Natural killer cell treated with Interleukin-12 subunit alpha and Interleukin-12 subunit beta and Interleukin-15 and Interleukin-18, amount 100 ng/mL, for 72 hours (primary cell): ENCODE data around the gene SLC66A2. TPM values are rescaled to one million over a fixed set of nuclear protein-coding genes. Genes with fewer than 3 reads are reported as not detected.
A peak's percentile ranks its signal among the peaks of the same experiment; 100 is the strongest.
"Not testable (repeated sequence)": the region's sequence is repeated elsewhere in the genome, so short reads cannot be mapped to it uniquely, and the experiment has no call there.

Experiments used
- ATAC-seq, 2 donors: fragments of 150-1000 bp; cut with Tn5 transposase in 1 of 2; sonication (Bioruptor Pico), chemical (Tn5 transposase) in 1 of 2; 2 replicates each; pipeline ENCODE4 v1.10.0; 2021
- DNase-seq: peaks from one replicate; pipeline ENCODE4 v3.0.0; 2022; ENCODE audit warnings: low spot score
- H3K27ac Mint-ChIP-seq, 2 donors: 1 replicate in 1 of 2; 2 replicates in 1 of 2; pipeline ENCODE4 v1.8.0; 2022; ENCODE audit warnings: mixed read lengths in 2 of 2, mild to moderate bottlenecking in 1 of 2, moderate library complexity in 1 of 2
- H3K27me3 Mint-ChIP-seq, 2 donors: 1 replicate in 1 of 2; 2 replicates in 1 of 2; pipeline ENCODE4 v1.8.0; 2022; ENCODE audit warnings: mixed read lengths in 2 of 2
- H3K36me3 Mint-ChIP-seq: one replicate; pipeline ENCODE4 v1.8.0; 2022; ENCODE audit warnings: mixed read lengths
- H3K4me1 Mint-ChIP-seq, 2 donors: 1 replicate in 1 of 2; 2 replicates in 1 of 2; pipeline ENCODE4 v1.8.0; 2022; ENCODE audit warnings: low read depth in 2 of 2, mixed read lengths in 2 of 2, mild to moderate bottlenecking in 1 of 2
- H3K4me3 Mint-ChIP-seq: one replicate; pipeline ENCODE4 v1.8.0; 2022; ENCODE audit warnings: mixed read lengths
- H3K9me3 Mint-ChIP-seq: 2 replicates; pipeline ENCODE4 v1.8.0; 2022; ENCODE audit warnings: mixed read lengths
- total RNA-seq, 2 donors: library from RNA; stranded (reverse); gene quantifications; one replicate each; pipeline ENCODE4 v1.2.3, GENCODE V29; 2022

SLC66A2 gene
- total RNA-seq, 2 donors from 2014 or later: 23.8 to 28.1 TPM

GRCh38 chr18:79879566-79879965 lies 71.9 kb downstream of the SLC66A2 start:
- ATAC-seq: no peak
- Mint-ChIP-seq H3K27me3 (no peaks in the 10 kb centered on the region), H3K9me3 (no peaks in the 10 kb centered on the region), H3K4me3 (no peak overlapping the region), H3K27ac (no peak overlapping the region), H3K36me3 (no peaks in the 10 kb centered on the region), H3K4me1 (no peaks in the 10 kb centered on the region)
- no peak for DNase-seq

- no peak overlapping the region for H3K4me3 Mint-ChIP-seq
- H3K4me1 Mint-ChIP-seq: no peaks in the 10 kb centered on the region
- H3K9me3 Mint-ChIP-seq: no peaks in the 10 kb centered on the region
- no peak for DNase-seq
- no peak overlapping the region for H3K27ac Mint-ChIP-seq
- no peak for ATAC-seq
- H3K36me3 Mint-ChIP-seq: no peaks in the 10 kb centered on the region
- no peaks in the 10 kb centered on the region for H3K27me3 Mint-ChIP-seq
These were observed 72.6 kb downstream of the SLC66A2 start for GRCh38 chr18:79878741-79879378.

- H3K27me3 Mint-ChIP-seq, H3K36me3 Mint-ChIP-seq, DNase-seq, H3K9me3 Mint-ChIP-seq, H3K27ac Mint-ChIP-seq, H3K4me3 Mint-ChIP-seq, H3K4me1 Mint-ChIP-seq, ATAC-seq: not testable (repeated sequence)
These were observed 73.2 kb downstream of the SLC66A2 start for GRCh38 chr18:79878246-79878645.

GRCh38 chr18:79877163-79878091 lies 74.0 kb downstream of the SLC66A2 start:
- peak in 1 of 2 donors; percentile 21 for ATAC-seq
- Mint-ChIP-seq H3K27me3 (no peaks in the 10 kb centered on the region), H3K36me3 (no peaks in the 10 kb centered on the region), H3K9me3 (no peaks in the 10 kb centered on the region), H3K27ac (no peak overlapping the region), H3K4me3 (no peak overlapping the region), H3K4me1 (no peaks in the 10 kb centered on the region)
- DNase-seq: no peak

- Mint-ChIP-seq H3K4me3 (no peak overlapping the region), H3K9me3 (no peaks in the 10 kb centered on the region), H3K27ac (no peak overlapping the region), H3K4me1 (no peaks in the 10 kb centered on the region), H3K27me3 (no peaks in the 10 kb centered on the region), H3K36me3 (no peaks in the 10 kb centered on the region)
- DNase-seq (no peak), ATAC-seq (peak in 1 of 2 donors; percentile 11)
These were observed 75.0 kb downstream of the SLC66A2 start for GRCh38 chr18:79876497-79876896.

GRCh38 chr18:79875931-79876461 lies 75.5 kb downstream of the SLC66A2 start:
- H3K4me1 Mint-ChIP-seq: no peaks in the 10 kb centered on the region
- H3K27ac Mint-ChIP-seq: no peak overlapping the region
- H3K27me3 Mint-ChIP-seq: no peaks in the 10 kb centered on the region
- ATAC-seq (peak in 1 of 2 donors; percentile 8), DNase-seq (no peak)
- H3K4me3 Mint-ChIP-seq: no peak overlapping the region
- no peaks in the 10 kb centered on the region for H3K36me3 Mint-ChIP-seq
- H3K9me3 Mint-ChIP-seq: no peaks in the 10 kb centered on the region

DNA sequence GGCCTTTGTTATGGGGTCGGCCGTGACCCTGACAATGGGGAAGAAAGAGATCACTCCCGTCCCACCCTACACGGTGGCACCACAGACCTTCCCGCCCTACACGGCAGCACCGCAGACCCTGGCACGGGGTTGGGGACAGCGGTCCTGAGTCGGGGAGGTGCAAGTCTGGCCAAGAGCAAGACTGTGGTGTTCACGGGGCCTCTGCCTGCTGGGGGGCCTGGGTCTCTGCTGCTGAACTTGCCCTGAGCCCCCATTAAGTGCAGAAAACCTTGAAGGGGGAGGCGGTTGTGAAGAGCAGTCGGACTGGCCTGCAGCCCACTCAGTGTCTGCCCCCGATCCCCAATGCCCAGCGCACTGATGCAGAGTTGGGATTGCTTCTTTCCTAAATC lies 75.9 kb downstream of the SLC66A2 start:
- H3K4me3 Mint-ChIP-seq: no peak overlapping the region
- no peak for DNase-seq
- H3K36me3 Mint-ChIP-seq: no peaks in the 10 kb centered on the region
- no peaks in the 10 kb centered on the region for H3K27me3 Mint-ChIP-seq
- no peak overlapping the region for H3K27ac Mint-ChIP-seq
- H3K9me3 Mint-ChIP-seq: no peaks in the 10 kb centered on the region
- H3K4me1 Mint-ChIP-seq: no peaks in the 10 kb centered on the region
- ATAC-seq: no peak

DNA sequence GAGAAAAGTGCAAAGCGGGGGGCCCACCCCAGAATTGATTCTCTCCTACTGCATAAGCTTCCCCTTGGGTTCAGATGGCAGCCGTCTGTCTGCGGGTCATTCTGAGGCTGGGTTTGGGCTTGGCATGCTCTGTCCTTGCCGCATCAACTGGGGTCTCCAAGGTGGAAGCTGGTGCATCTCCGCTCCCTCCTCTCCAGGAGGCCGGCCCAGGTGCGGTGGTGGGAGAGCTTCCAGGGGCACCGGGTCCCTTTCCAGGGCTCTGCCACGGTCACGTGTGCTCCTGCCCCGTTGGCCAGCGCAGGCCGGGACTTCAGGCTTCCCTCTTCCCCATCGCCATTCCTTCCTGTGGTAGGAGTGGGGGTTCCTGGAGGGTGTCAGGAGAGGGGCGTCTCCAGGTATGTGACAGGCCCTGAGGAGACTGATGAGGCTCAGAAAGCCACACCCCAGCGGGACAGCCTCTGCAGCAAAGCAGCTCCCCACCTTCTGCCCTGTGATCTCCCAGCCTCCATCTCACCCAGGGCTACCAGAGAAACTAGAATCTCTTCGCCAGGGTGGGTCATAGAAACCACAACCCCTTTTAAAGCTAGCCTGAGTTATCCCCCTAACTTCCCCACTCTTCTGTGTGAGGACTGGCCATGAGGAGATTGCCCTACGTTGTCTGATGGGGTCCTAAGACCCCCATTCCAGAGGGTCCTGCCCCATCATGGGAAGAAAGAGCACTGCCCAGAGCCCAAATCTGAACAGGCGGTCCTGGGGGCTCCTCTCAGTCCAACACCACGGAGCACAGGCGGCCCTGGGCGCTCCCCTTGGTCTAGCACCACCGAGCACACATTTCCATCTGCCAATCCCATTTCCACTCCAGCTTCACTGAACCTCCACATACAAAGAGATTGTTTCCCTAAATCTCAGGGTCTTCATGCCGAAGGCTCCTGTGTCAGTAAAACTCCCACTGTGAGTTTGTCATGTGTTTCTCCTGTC lies 76.6 kb downstream of the SLC66A2 start:
- Mint-ChIP-seq H3K4me3 (no peak overlapping the region), H3K9me3 (no peaks in the 10 kb centered on the region), H3K27me3 (no peaks in the 10 kb centered on the region), H3K4me1 (no peaks in the 10 kb centered on the region), H3K27ac (no peak overlapping the region), H3K36me3 (no peaks in the 10 kb centered on the region)
- DNase-seq (no peak), ATAC-seq (no peak)

DNA sequence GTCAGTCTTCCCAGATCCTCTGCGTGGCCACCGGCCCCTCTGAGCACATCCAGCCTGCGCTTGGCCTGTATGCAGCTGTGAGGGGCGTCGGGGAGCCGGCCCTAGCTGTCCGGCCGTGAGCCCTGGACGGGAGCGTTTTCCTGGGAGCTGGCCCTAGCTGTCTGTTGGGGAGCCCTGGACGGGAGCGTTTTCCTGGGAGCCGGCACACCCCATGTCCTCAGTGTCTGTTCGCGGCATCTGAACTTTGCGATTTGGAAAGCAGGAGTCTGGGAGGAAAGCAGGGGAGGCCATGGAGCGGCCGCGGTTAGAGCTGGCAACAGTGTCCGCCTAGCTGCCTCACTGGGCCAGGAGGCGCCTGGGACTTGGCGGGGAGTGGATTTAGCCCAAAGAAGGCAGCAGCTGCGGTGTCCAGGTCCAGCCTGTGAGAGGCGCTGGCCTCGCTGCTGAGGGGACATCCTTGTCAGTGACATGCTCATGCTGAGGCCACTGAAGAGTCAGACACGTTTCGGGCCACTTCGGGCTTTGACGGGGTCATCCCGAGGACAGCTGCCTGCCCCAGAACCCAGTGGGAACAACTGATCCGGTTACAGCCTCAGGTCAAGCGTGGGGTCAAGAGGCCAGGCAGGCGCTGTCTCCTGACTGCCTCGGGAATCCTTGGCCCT lies 77.9 kb downstream of the SLC66A2 start:
- Mint-ChIP-seq H3K27me3 (no peaks in the 10 kb centered on the region), H3K27ac (no peak overlapping the region), H3K4me1 (no peaks in the 10 kb centered on the region), H3K36me3 (no peaks in the 10 kb centered on the region), H3K9me3 (no peaks in the 10 kb centered on the region), H3K4me3 (no peak overlapping the region)
- ATAC-seq (no peak), DNase-seq (no peak)

DNA sequence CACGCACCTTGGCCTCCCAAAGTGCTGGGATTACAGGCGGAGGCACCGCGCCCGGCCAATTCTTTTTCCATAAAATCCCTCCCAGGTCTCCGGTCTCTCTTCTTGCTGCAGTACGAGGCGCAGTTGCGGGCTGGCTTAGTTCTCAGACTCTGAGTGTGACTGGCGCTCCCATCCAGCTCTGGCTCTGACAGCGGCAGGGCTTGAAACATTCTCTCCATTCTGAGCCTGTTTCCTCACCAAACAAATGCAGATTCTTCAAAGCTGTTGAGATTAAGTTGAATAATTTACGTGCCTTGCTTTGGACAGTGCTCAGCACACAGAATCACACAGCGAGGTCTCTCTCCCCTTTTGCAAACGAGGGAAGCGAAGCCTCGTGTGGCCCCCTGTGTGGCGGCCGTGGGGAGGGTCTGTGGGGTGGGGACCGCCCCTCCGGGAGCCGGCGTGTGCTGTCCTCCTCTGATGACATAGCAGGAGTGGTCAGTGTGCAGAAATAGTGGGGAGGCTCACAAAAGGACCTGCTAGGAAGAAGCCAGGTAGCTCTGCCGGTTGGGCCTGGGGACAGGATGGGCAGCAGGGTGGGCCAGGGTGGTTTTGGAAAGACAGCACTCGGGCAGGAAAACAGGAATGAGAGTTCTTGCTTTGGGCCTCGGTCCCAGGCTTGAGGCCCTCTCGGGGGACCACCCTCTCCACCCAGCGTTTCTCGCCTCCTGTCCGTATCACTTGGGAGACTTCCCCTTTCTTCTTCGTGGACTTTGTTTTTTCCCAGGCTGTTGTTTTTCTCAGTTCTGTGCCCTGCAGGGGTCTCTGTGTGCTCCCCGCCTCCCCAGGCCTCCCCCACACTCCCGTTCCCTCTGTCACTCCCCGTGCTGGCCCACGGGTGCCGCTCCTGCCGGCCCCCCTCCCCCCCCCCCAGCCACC lies 78.7 kb downstream of the SLC66A2 start:
- Mint-ChIP-seq H3K27ac (no peak overlapping the region), H3K27me3 (no peaks in the 10 kb centered on the region), H3K4me1 (no peaks in the 10 kb centered on the region), H3K9me3 (no peaks in the 10 kb centered on the region), H3K36me3 (no peaks in the 10 kb centered on the region), H3K4me3 (no peak overlapping the region)
- DNase-seq (no peak), ATAC-seq (no peak)

GRCh38 chr18:79871481-79872091 lies 79.9 kb downstream of the SLC66A2 start:
- DNase-seq: no peak
- Mint-ChIP-seq H3K27me3 (no peaks in the 10 kb centered on the region), H3K4me1 (no peaks in the 10 kb centered on the region), H3K9me3 (no peaks in the 10 kb centered on the region), H3K27ac (no peak overlapping the region), H3K36me3 (no peaks in the 10 kb centered on the region), H3K4me3 (no peak overlapping the region)
- peak in 1 of 2 donors; percentile 3 for ATAC-seq

DNA sequence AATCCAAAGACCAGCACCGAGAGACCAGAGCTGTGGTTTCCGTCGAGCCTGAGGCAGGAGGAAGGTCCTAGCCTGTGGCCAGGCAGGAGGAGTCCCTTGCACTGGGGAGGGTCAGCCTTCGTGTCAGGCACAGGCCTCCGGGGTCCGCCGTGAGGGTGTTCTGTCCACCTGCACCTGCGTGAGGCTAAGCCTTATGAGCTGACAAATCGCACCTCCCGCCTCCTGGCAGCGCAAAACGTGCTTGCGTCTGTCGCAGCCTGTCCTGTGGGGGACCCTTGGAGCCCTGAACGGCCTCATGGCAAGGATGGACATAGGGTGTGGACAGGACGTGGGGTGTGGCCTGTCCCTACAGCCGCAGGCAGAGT lies 80.4 kb downstream of the SLC66A2 start:
- Mint-ChIP-seq H3K27ac (no peak overlapping the region), H3K4me3 (no peak overlapping the region), H3K27me3 (no peaks in the 10 kb centered on the region), H3K9me3 (no peaks in the 10 kb centered on the region), H3K36me3 (no peaks in the 10 kb centered on the region), H3K4me1 (no peaks in the 10 kb centered on the region)
- no peak for ATAC-seq
- no peak for DNase-seq
